Measurements from ENCODE around the gene DNM3. TPM values are rescaled to one million over a fixed set of nuclear protein-coding genes. Genes with fewer than 3 reads are reported as not detected.

DNM3 gene
- polyA plus RNA-seq, 1 donor (not counting 4 experiments of a cell fraction or from before 2014, with no cell fraction given): 2.0 TPM

DNA sequence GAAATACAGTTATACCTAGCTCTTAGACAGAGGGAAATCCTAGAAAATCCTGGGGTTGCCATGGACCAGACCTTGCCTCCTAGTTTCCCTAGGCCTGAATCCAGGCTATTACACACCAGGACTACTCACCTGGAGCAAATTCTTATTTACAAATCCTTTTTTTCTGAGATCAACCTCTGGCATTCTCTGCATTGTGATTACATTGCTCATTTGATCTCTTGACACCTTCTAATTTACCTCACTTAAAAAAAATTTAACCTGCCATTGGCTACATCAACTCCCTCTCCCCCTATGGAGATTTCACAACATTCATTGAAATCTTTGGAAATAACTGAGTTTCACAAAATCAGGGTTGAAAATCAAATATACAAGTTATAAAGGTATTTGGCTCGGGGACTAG is 576.3 kb downstream of the DNM3 start:
- Histone ChIP-seq H3K4me1 (ENCODE audit: control insufficient read depth, extremely low read depth, insufficient read depth, low read length) (peaks cover 47% of the 10 kb centered on the region), H3K36me3 (ENCODE audit: control insufficient read depth in 2 of 2, extremely low read depth in 1 of 2, insufficient read depth in 2 of 2, low read length in 2 of 2) (no peaks in the 10 kb centered on the region), H3K27ac (ENCODE audit: control insufficient read depth, insufficient read depth, low read length) (peak overlapping the region; percentile 51), H3K4me2 (ENCODE audit: control insufficient read depth, extremely low read depth, insufficient read depth, low read depth, low read length) (peak overlapping the region; percentile 55), H3K9me3 (ENCODE audit: control insufficient read depth, low read depth, low read length) (no peaks in the 10 kb centered on the region), H3K79me2 (ENCODE audit: control insufficient read depth, insufficient read depth, low read length) (no peaks in the 10 kb centered on the region), H3K9me1 (ENCODE audit: control insufficient read depth, extremely low read depth, insufficient read depth, low read length) (no peaks in the 10 kb centered on the region), H2AFZ (ENCODE audit: control insufficient read depth, low read length) (peak overlapping the region; percentile 2), H3K27me3 (ENCODE audit: control insufficient read depth, extremely low read depth, insufficient read depth, low read length) (no peaks in the 10 kb centered on the region), H3K4me3 (ENCODE audit: control insufficient read depth in 2 of 3, extremely low read depth in 1 of 3, insufficient read depth in 2 of 3, low read depth in 1 of 3, low read length in 3 of 3) (no peak overlapping the region), H4K20me1 (ENCODE audit: control insufficient read depth, extremely low read depth, insufficient read depth, low read length) (no peaks in the 10 kb centered on the region), H3K9ac (ENCODE audit: control insufficient read depth, extremely low read depth, insufficient read depth, low read length) (no peak overlapping the region)
- no peak for DNase-seq (ENCODE audit: low read depth, low spot score)
- FAIRE-seq: peak; percentile 80
- no peak for TF ChIP-seq EZH2 (IDR thresholded peaks at IDR 0.05; ENCODE audit: low read length)
- TF ChIP-seq CTCF (optimal IDR thresholded peaks at IDR 0.05 in 1 of 3, IDR thresholded peaks at IDR 0.05 in 1 of 3, conservative IDR thresholded peaks at IDR 0.05 in 1 of 3; ENCODE audit: extremely low read depth in 1 of 3, insufficient read depth in 2 of 3, low read length in 3 of 3): no peak
- dilution Hi-C loops (cut with MboI; ENCODE audit: extremely low pct_ligation_motif_present, low sequenced_read_pairs): no loop called here

- H3K4me2 ChIP-seq (ENCODE audit: control insufficient read depth, extremely low read depth, insufficient read depth, low read depth, low read length): no peak within 1 kb of the TSS
- H3K36me3 ChIP-seq (ENCODE audit: control insufficient read depth in 2 of 2, extremely low read depth in 1 of 2, insufficient read depth in 2 of 2, low read length in 2 of 2): no peaks in the 10 kb centered on the region
- H3K27me3 ChIP-seq (ENCODE audit: control insufficient read depth, extremely low read depth, insufficient read depth, low read length): no peaks in the 10 kb centered on the region
- H2AFZ ChIP-seq (ENCODE audit: control insufficient read depth, low read length): no peak within 1 kb of the TSS
- DNase-seq (ENCODE audit: low read depth, low spot score): no peak
- H3K9me3 ChIP-seq (ENCODE audit: control insufficient read depth, low read depth, low read length): no peaks in the 10 kb centered on the region
- dilution Hi-C loops (cut with MboI; ENCODE audit: extremely low pct_ligation_motif_present, low sequenced_read_pairs): no loop called here
- no peaks in the 10 kb centered on the region for H3K79me2 ChIP-seq (ENCODE audit: control insufficient read depth, insufficient read depth, low read length)
- FAIRE-seq: no peak
- no peaks in the 10 kb centered on the region for H4K20me1 ChIP-seq (ENCODE audit: control insufficient read depth, extremely low read depth, insufficient read depth, low read length)
- no peak within 1 kb of the TSS for H3K27ac ChIP-seq (ENCODE audit: control insufficient read depth, insufficient read depth, low read length)
- no peaks in the 10 kb centered on the region for H3K9me1 ChIP-seq (ENCODE audit: control insufficient read depth, extremely low read depth, insufficient read depth, low read length)
- H3K4me1 ChIP-seq (ENCODE audit: control insufficient read depth, extremely low read depth, insufficient read depth, low read length): peaks cover 37% of the 10 kb centered on the region
- no peak for TF ChIP-seq EZH2 (IDR thresholded peaks at IDR 0.05; ENCODE audit: low read length)
- no peak for TF ChIP-seq CTCF (optimal IDR thresholded peaks at IDR 0.05 in 1 of 3, IDR thresholded peaks at IDR 0.05 in 1 of 3, conservative IDR thresholded peaks at IDR 0.05 in 1 of 3; ENCODE audit: extremely low read depth in 1 of 3, insufficient read depth in 2 of 3, low read length in 3 of 3)
- H3K4me3 ChIP-seq (ENCODE audit: control insufficient read depth in 2 of 3, extremely low read depth in 1 of 3, insufficient read depth in 2 of 3, low read depth in 1 of 3, low read length in 3 of 3): no peak within 1 kb of the TSS
- H3K9ac ChIP-seq (ENCODE audit: control insufficient read depth, extremely low read depth, insufficient read depth, low read length): no peak within 1 kb of the TSS
Measured at GRCh38 chr1:172420385-172420784, 579.1 kb downstream of the DNM3 start, which contains the start of gene C1orf105. Gene C1orf105 (plus strand): TSS chr1:172420685. CDS start chr1:172420886, 201 bp downstream.
